ENCODE data around the gene SLC25A17.
"Not testable (repeated sequence)": the region's sequence is repeated elsewhere in the genome, so short reads cannot be mapped to it uniquely, and the experiment has no call there.

SLC25A17 gene, protein sequence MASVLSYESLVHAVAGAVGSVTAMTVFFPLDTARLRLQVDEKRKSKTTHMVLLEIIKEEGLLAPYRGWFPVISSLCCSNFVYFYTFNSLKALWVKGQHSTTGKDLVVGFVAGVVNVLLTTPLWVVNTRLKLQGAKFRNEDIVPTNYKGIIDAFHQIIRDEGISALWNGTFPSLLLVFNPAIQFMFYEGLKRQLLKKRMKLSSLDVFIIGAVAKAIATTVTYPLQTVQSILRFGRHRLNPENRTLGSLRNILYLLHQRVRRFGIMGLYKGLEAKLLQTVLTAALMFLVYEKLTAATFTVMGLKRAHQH

DNA sequence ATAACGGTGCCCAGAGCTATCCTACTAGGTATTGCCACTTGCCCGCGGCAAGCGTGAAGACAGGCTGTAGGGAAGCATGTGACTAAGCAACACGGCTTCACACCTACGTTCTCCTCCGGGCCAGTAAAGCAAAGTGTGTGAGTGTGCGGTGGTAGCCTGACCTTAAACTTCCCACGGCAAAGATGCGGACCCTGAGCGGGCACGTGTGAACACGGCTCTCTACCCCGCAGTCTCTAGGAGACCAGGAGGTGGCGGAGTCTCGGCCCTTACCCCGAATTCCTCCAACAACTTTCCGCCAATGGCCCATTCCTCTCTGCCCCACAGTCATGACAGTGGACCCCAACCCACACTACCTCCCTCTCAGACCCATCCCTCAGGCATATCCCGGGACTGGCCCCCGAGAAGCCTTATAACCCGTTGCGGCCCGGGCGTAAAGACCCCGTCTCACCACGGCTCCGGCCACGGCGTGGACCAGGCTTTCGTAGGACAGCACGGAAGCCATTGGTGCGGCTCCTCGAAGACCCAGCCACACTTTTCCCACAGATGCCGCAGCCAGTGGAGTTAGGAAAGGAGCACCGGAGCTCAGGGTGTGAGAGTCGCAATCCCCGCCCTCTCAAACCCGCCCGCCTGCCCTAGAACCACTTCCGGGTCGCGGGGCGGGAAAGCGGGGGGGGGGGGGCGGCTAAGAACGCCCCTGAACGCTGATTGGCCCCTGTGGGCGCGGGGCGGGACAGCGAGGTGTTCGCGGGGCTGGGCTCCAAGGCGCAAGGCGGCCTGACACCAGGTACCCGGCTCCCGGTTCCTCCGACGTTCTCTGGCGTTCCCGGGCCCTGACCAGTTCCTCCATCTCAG, at the start of gene SLC25A17:
TSS of gene SLC25A17 (minus strand) at position 600 of the 852 bp plus-strand sequence. CDS start at position 502, 98 bp downstream.
- DNase-seq (ENCODE audit: low read depth, low spot score), result no peak

DNA sequence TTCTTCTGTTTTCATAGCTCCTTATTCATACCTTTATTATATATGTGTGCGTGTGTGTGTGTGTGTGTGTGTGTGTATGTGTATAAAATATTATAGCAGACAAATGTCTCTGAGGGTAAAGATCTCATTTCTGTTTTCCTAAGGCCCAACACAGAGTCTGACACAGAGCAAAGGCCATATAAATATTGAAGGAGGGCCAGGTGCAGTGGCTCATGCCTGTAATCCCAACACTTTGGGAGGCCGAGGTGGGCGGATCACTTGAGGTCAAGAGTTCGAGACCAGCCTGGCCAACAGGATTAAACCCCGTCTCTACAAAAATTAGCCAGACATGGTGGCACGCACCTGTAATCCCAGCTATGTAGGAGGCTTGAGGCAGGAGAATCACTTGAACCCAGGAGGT, 49.2 kb upstream of the SLC25A17 start:
- not testable (repeated sequence) for DNase-seq (ENCODE audit: low read depth, low spot score)

DNA sequence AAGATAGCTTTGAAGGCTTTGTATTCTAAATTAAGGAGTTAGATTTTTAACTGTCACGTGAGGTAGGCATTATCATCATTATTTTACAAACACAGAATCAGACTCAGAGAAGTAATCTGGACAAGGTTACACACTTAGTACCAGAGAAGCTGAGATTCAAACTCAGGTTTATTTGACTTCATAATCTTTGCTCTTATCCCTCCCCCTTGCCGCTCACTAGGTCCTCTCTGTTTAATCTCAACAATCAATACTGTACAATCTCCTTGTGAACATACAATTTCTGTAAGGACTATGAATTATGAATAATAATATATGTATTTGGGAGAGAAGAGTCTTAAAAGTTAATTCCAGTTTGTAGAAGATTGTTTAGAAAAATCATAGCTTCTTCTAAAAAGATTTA, 48.0 kb upstream of the SLC25A17 start:
- no peak for DNase-seq (ENCODE audit: low read depth, low spot score)

DNA sequence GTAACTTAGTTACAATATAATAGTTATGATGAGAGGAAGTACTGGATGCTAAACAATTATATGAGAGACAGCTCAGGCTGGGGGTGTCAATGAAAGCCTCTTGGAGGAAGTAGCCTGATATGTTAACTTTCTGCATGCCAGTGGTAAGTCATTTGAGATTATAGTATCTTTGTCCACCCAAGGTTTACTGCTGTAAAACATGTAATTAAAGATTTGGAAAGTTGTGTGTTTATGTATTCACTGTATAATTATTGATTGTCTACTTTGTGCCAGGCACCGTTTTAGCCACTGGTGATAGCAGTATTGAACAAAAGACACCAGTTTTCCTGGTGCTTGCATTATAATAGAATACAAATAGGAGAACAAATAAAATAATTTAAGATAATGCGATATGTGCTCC, 43.4 kb upstream of the SLC25A17 start:
- no peak for DNase-seq (ENCODE audit: low read depth, low spot score)

DNA sequence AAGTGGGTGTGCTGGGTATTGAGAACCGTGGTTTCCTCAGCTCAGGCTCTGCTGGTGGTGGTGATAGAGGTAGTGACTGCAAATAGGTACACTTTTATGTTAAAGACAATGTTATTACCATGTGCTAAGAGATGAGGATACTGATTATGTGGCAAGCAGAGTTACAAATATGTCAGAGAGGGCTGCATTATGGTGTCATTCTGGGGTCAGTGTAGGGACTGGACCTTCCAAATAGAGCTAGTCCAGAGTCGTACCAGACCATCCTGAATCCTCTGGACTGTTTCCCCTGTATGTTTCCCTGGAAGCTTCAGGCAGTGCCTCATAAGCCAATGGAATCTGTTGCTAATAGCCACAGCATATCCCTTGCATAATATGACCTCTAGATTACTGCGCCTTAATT, 42.9 kb upstream of the SLC25A17 start, which contains the start of gene DNAJB7:
TSS of gene DNAJB7 (minus strand) at position 101 of the 400 bp plus-strand sequence. CDS start 119 bp downstream, outside the sequence.
- DNase-seq (ENCODE audit: low read depth, low spot score), result no peak

DNA sequence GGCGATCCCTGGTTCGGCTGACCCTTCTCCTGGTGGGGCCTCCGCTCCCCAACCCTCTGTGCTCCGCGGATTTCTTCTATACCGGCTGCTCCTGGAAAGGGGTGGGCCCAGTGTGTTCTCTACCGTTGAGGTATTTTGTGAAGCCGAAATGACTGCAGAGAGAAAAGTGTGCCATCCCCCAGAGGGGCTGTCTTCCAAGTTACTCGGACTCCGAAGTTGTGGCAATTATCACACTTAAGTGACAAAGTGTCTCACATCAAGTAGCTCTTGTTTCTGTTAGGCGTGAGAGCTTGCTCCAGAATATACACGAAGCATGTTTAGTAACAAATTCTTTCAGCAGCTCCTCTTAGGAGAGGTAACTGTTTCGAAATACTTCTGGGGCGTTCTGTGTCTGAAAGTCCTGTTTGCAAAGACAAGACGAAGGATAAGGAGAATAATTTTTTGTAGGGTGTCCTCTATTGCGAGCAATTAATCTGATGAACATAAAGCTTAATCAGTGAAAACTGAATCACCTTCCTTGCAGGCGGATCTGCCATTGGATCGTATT, 38.2 kb upstream of the SLC25A17 start:
- DNase-seq (ENCODE audit: low read depth, low spot score), result no peak

DNA sequence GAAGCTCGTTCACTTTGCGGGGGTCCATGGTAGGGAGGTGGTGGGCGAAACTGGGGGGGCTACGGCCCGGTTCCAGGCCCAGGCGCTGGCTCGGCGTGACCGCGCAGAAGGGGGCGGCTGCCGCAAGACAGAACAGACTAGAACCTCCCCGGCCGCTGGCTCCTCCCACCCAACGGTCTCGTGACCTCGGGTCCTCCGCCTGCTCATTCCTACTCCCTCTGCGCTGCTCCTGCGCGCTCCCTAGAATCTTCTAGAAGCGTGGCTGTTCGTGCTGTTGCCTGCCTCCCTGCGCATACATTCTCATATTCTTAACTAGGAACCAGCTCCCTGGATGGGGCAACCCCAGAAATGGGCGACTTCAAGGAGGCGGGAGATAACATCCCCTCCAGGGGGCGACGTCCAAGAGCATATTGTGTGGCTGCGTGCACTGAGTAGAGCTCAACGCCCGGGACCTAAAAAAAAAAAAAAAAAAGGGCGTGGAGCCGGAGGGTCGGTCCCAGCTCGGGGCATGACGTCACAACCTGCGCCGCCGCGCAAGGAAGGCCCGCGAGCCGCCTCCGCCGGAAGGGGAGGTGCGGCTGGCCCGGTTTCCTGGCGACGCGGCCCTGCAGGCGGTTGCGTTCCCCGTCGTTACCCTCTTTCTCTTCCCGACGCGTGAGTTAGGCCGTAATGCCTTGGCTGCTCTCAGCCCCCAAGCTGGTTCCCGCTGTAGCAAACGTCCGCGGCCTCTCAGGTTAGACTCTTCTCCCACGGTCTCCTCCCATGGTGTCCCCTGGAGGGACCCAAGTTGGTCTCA, 37.6 kb upstream of the SLC25A17 start, which contains the start of the genes ST13 and XPNPEP3:
TSS of gene ST13 (minus strand) at position 127 of the 796 bp plus-strand sequence. CDS start at position 28, 99 bp downstream.
TSS of gene XPNPEP3 (plus strand) at position 636 of the 796 bp plus-strand sequence. CDS start at position 670, 34 bp downstream.
- peak; percentile 91 for DNase-seq (ENCODE audit: low read depth, low spot score)

DNA sequence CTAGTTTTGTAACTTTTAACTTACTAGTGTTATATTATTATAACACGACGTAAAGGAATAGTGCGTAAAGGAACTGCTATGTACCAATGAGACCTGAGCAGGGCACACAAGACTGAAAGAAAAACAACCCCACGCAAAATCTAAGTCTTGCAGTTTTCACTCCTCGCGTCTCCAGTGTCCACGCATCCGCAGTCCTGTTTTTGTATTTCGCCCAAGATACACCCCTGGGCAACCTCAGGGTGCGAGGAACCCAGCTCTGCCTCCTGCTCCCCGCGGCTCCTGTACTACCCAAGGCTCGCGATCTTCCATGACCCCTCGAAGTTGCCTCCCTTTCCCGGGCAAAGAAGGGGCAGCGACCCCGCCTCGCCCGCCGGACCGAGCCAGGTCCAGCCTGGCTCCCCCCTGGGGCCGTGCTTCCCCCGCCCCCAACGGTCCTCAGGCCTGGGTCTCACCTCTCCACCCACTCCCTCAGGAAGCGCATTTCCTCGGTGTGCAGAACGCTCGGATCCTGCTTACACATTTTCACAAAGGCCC, 36.9 kb upstream of the SLC25A17 start:
- DNase-seq (ENCODE audit: low read depth, low spot score), result no peak

DNA sequence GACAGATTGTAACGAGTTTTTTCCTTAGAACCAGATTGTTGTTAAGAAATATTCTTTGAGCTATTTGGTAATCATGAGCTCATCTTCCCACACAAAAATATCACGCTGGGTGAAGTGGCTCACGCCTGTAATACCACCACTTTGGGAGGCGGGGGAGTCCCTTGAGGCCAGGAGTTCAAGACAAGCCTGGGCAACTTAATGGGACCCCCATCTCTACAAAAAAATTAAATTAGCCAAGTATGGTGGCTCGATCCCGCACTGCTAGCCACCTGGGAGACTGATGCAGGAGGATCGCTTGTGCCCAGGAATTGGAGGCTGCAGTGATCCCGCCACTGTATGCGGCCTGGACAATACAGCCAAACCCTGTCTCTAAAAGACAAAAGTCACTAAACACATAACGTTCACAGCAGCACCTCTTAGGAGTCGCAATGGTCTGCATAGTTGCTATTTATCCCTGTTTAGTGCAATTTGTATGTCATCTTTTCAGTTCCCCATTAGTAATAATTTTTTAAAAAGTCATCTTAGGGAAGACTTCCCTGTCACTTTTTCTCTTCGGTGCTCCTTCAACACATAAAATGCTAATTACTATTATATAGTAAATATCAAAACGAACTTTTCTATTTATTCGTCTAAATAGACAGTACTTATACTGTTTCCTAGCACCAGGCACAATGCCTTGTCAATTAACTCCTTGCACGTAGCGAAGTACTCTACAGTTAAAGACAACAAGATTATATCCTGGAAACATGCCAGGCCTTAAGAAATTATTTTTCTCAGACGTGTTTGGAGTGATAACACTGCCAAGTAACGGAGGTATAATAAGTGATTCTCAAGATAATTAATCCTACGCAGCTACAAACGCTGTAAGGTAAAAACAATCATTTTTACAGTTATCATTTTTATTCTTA, 36.2 kb upstream of the SLC25A17 start:
- DNase-seq (ENCODE audit: low read depth, low spot score), result no peak

DNA sequence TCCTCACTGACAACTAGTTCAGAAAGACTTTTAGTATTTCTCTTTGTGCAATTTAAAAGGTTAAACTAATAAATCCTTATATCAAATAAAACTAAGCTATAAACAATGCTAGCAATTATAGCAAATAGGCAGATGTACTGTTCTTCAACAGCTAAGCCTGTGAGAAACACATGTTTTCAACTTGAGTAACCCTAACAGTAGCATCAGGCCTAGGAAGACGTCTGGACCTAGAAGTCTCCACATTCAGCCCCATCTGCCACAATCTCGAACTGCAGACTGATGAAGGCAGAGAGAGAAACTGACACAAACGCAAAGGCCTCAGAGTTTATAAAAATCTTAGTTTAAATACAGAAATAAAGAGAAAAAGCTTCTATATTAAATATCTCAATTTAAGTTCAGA, 34.8 kb upstream of the SLC25A17 start:
- DNase-seq (ENCODE audit: low read depth, low spot score), result no peak

DNA sequence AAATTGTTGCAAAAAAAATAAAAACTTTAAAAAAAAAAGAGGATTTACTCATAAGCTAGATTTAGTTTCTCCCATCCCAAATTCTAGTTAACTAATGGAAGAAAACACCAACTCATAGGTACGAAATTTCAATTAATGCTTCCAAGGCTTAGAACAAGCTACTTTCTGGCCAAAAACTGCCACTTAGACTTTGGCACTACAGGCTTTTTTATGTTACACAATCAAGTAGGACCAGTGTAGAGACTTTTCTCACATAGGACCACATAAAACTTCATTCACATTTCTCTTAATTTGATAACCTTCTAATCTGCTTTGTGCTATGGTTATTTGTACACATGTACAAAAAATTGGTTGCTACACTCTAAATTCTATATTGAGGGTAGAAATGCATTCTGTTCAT, 34.2 kb upstream of the SLC25A17 start:
- no peak for DNase-seq (ENCODE audit: low read depth, low spot score)

DNA sequence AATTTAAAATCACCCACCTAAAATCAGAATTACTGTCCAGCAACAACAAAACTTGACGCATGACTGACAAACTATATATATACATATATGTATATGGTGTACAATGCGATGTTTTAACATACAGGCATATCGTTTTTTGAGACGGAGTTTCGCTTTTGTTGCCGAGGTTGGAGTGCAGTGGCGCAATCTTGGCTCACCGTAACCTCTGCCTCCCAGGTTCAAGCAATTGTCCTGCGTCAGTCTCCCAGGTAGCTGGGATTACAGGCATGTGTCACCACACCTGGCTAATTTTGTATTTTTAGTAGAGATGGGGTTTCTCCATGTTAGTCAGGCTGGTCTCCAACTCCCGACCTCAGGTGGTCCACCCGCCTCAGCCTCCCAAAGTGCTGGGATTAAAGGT, 26.7 kb upstream of the SLC25A17 start:
- DNase-seq (ENCODE audit: low read depth, low spot score), result not testable (repeated sequence)

DNA sequence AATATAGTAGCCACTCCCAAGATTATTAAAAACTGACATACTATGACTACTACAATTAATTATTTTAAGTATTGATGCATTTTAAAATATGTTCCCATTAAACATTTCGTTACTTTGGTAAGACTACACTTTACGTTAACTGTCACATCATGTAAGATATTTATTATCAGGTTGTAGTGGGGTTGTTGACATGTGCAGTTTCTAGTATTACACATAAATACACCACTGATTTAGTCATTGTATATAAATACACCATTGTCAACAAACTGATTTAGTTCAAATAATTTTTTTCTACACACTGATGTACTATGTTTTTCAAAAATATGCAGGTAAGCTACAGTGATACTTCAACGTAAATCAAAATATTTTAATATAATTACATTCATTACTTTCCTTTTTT, 25.8 kb upstream of the SLC25A17 start:
- no peak for DNase-seq (ENCODE audit: low read depth, low spot score)

DNA sequence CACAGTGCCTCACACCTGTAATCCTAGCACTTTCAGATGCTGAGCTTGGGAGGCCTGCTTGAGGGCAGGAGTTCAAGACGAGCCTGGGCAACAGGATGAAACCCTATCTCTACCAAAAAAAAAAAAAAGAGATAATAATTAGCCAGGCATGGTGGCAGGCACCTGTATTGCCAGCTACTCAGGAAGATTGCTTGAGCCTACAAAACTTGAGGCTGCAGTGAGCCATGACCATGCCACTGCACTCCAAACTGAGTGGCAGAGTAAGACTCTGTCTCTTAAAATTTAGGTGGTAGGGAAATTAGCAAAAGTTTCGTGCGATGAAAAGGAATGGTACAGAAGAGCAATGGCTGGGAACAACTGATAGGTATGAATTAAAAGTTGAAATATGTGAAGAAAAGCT, 19.3 kb upstream of the SLC25A17 start:
- no peak for DNase-seq (ENCODE audit: low read depth, low spot score)

DNA sequence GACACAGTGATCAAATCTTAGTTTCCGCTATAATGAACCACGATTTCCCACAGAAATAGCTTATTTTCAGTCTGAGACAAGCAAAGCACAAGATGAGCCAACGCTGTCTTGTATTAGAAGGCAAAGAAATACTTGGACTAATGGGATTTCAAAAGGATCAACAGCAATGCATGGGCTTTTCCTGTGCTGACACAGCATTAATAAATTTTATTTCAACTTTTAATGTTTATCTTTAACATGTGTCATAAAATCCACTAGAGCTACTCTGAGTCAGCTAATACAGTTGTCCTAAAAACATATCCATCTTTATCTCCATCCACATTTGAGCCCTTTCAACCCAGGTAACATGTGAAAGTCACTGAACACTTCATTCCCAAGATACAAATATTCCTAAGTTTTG, 15.5 kb upstream of the SLC25A17 start:
- no peak for DNase-seq (ENCODE audit: low read depth, low spot score)

DNA sequence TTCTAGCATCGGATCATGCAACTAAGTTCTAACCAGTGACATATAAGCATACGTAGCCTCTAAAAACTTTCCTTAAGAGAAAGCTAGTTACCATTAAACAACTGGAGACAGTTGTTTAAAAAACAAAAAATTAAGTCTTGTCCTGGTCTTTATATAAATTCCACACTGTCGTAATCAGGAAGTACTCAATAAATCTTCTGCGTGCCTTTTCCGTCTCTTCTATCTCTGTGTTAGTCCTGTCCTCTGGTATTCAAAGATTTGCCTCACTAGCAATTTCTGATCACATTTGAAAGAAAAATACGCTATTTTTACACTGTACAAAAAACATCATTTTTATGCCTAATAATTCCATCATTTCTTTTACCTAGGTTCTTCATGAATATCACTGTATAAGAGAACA, 10.0 kb upstream of the SLC25A17 start:
- no peak for DNase-seq (ENCODE audit: low read depth, low spot score)

DNA sequence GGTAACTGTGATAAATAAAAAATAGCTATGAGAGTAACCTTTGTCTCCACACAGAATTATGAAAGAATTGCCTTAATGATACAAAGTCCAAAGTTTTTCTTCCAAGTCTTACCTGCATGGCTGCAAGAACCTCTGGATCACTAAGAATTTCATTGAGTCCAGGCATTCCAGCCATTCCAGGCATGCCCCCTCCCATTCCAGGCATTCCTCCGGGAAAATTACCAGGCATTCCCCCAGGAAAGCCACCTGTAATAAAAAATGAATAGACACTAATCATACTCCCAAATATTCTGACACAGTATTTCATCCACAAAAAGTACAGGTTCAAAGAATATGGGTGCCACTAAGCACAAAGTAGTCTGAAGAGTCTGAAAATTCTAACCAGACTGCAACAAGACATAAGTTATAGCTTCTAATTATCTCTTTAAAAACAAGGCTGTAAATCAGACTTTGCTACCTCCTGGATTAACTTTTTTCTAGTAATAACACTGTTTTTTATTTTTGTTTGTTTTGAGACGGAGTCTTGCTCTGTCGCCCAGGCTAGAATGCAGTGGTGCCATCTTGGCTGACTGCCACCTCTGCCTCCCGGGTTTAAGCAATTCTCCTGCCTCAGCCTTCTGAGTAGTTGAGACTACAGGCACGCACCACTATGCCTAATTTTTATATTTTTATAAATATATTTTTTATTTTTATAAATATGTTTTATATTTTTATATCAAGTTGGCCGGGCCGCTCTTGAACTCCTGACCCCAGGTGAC, 8.0 kb upstream of the SLC25A17 start:
- no peak for DNase-seq (ENCODE audit: low read depth, low spot score)

DNA sequence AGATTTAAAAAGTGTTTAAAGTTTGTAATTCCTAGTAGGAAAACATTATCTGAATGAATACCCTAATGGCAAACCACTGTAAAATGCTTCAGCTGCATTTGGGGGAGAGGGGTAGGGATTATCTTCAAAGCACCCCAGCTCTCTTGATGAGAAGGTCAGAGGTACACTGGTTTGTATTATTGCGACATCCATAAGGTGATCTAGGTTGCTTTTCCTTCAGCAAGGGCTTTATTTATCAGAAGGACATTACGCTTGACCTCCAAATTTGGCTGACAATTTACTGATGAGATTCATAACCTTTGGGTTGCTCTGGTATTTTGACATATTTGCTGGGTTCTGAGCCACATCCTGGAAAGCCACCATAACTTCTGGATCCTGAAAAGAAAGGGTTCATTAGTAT, 7.1 kb upstream of the SLC25A17 start:
- DNase-seq (ENCODE audit: low read depth, low spot score), result not testable (repeated sequence)

DNA sequence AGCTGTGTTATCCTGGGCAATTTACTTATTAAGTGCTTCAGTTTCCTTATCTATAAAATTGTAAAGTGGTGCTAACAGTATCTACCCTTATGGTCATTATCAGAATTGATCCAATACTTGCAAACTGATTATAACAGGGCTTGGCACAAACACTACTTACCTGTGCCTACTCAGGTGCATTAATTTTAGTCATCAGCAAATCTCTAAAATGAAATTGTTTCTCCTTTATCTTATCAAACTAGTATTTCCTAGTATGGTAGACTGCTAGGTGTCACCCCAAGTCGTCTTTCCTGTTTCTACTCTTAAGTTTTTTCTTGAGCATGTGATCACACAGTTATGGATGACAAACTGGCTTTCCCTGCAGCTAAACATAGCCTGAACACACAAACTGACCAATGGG, 4.3 kb upstream of the SLC25A17 start:
- DNase-seq (ENCODE audit: low read depth, low spot score), result no peak
